SW 1271 (cell line): ENCODE measurements around the gene RNF13.

Experiments used
- DNase-seq, 2 experiments: peaks; one replicate each; lab custom pipeline; 2025; lab: John Stamatoyannopoulos, UW

Gene RNF13

GRCh38 chr3:149998946-149999345 lies 185.9 kb downstream of the RNF13 start:
- no peak for DNase-seq

DNA sequence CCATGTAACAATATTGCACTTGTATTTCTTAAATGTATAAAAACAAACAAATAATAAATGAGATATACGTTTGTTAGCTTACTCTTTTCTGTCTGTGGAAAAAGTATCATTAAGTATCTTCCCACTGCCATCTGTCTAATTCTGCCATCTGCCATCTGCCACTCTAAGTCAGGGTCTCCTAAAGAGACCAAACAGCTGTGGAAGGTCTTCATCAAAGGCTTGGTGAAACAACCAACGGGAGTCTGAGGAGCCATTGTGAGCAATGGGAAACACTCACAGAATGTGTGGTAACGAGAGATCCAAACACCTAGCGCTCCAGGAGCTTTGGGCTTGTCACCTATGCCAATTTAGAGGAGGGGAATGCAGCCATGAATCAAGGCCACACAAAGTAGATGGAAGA lies 186.4 kb downstream of the RNF13 start:
- DNase-seq = no peak

DNA sequence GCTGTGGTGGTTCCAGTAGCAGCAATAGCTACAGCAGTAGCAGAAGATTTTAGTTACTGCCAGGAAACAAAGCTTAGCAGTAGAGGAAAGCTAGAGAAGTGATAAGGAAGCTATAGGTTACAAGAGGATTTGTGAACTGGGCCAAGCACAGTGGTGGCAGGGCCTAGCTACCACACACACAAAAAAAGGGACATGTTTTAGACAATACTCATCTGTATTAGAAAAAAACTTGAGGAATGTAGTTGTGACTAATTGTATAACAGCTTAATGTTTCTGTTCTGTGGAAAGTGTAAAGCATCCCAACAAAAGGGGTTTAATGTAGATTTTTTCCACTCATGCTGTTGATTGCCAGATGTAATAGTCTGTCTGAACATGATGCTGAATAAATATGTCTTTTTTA lies 187.6 kb downstream of the RNF13 start:
- no peak for DNase-seq

DNA sequence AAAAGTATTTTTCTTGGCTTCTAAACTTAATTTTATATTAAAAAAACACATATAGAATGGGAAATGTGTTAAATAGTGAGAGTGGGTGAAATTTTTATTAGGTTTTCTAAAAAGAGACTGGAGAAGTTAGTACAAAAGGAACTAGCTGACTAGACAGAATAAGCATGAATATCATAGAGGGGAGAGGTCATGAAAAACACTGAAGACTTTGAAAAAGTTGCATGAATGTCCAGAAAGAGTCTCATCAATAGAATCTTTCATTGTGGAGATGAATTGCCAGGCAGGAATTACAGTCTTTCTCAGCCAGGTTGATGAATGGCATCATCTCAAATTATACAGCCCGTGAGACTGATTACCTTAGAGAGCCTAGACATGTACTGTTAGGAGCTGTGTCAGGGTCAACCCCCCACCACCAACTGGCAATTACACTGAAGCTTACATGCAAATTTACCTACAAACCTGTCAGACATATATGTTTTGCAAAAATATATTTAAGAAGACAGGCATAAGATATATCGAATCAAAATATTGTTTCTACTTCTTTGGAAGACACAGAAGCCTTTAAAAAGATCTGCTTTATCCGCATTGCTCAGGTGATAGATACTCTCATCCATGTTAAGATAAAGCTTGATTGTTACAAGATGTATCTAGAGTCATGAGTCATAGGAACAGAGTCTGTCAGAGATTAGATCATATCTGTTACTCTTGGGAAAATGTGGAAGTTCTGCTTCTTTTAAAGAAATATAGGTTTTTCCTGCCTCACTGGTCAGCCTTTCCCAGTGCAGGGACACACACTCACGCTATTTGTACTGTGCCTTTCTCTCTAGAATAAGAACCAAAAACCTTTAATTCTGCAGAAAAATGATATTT lies 192.5 kb downstream of the RNF13 start:
- no peak for DNase-seq

DNA sequence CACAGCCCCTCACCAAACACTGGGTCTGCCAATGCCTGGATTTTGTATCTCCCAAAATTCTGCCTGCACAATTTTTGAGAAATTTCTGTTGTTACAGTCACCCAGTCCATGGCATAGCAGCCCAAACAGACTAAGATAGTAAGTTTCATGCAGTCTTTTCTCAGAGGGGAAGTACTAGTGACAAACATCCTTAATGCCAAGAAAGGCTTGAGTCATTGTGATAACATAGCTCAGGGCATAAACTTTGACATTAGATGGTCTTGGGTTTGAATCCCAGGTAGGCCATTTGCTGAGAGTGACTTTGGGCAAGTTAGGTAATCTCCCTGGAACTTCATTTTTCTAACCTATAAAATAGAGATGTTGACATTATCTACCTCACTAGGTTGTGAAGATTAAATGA lies 193.8 kb downstream of the RNF13 start:
- DNase-seq = no peak
